Measurements from ENCODE around the gene MRPS27.

- TF ChIP-seq CTCF (IDR thresholded peaks at IDR 0.05) (no peak), POLR2AphosphoS5 (IDR thresholded peaks at IDR 0.05) (no peak), POLR2A (IDR thresholded peaks at IDR 0.05) (no peak)
These were observed 27.8 kb upstream of the MRPS27 start for GRCh38 chr5:72347801-72348308.
